Fibroblast of skin of scalp (primary cell): ENCODE results near the gene TANC1.
A peak's percentile ranks its signal among the peaks of the same experiment; 100 is the strongest.

Experiments used
- DNase-seq: peaks from one replicate; pipeline ENCODE4 v3.0.0-alpha.2; 2013

Gene TANC1

DNA sequence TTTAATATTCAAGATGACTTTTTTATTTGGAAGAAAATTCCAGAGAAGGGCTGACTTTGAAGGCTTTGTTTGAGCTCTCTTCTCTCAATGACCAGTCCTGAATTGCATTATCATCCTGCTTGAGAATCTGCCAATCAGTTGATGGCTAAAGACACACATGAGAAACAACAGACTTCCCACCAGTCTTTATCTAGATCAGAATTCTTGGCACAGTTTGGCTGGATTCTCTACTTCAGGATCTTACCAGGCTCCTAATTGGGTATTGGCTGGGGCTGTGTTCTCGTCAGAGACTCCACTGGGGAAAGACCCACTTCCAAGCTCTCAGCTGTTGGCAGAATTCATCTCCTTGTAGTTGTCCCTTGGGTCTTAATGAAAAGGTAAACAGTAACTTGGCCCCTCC lies 232.1 kb downstream of the TANC1 start:
- peak; percentile 54 for DNase-seq

DNA sequence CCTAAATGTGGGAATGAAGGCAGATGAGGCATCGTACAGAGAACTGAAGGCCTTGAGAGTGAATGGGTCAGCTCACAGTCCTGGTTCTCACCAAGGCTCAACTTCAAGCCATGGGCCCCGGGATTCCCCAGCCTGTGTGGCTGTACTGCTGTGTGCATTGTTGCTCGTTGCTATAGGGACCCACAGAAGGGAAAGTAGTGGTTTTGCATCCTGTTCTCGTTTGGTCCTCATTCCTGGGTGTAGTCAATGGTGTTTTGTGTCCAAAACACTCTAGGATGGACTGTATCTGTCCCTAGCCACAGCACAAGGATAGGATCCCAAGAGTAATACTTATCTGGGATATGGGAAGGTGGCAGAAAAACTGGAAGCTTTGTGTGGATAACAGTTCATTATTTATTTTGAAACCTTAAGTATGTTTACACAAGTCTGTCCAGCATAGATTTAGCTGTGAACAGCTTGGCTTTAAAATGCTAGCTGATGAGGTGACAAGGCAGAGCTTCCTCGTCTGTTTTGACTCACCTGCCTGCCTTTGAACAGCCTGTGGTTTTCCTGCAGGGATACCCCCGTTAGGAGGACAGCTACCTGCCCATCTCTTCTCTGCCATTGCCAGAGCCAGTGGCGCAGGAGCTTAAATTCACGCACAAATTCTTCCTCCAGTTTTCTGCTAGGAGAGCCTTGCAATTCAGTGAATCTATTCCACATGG lies 233.1 kb downstream of the TANC1 start:
- DNase-seq: peak; percentile 24

DNA sequence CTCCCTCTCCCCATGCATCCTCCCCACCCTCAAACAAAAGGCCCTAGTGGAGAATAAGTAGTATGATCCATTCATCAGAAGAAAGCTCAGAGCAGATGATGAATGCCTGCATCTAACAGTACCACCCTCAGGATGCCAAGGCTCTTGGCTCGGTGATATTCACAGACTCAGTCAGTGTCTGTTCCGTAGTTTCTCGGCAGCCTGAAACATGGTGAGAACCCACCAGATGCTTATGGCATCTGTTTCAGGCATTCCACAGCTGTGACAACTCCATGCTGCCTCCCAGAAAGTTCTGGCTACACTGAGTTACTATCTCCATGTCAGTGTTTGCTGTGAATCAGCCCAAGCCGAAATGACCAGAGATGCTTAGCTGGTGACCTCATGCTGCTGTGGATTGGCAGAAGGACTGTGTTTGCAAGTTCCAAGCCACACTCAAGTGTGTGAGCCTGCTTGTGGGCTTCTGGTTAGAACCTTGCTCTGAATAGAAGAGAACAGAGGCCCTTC lies 234.2 kb downstream of the TANC1 start:
- peak; percentile 99 for DNase-seq

DNA sequence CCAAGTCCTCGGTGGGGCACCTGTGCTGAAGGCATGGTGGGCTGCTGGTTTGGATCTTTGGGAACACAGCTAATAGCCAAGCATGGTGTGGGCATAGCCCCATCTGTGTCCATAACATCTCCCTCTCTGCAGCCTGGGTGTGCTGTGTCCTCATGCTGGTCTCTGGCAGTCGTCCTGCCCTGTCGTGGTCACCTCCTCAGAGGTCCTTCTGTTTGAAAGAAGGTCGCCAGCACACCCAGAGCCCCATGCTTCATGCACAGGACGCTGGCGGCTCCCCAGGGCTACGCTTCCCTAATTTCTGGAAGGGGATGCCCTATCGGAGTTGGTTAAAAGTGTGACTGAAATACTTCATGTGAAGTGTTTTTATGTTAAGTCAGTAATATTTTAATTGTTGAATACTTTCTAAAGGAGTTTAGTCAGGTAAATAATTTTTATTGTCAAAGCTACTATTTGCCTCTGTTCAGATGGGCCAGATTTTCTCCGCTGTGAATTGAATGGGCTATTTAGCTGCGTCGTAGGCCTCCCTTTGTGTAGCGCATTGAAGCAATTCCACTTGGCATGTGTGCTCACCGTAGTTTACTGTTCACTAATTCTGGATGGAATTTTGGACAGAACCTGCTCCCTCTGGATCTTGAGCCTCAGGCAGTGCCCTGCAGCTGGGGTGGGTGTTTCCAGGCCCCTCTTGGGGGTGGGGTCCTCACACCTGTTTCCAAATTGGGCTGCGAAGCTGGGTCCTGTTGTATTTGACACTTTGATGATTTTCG lies 236.1 kb downstream of the TANC1 start:
- DNase-seq: no peak

DNA sequence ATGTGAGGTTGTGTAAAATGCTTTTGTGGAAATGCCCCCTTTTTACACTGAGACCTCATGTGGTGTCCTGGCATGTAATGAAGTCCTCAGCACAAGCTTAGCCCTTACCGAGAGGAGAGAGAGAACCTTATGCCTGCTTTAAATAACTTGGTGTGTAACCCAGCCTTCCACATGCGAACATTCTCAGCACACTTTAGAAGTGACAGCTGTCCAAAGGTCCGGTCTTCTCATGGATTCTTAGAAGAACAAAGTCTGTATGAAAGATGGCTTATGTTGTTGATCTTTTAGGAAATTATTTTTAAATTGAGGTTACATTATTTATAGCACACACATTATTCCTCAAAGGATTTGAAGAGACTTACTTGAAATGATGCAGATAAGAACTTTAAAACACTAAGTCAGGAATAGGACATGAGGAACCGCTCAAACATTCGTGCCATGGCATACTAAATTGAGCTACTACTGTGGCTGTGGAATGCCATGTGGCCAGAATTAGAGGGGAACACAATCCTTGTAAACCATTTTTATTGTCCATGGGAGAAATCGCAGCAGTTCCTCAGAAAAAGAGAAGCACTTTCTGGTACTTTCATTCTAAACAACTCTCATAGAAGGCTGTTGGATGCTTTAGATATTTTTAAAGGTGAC lies 238.4 kb downstream of the TANC1 start:
- peak; percentile 40 for DNase-seq

DNA sequence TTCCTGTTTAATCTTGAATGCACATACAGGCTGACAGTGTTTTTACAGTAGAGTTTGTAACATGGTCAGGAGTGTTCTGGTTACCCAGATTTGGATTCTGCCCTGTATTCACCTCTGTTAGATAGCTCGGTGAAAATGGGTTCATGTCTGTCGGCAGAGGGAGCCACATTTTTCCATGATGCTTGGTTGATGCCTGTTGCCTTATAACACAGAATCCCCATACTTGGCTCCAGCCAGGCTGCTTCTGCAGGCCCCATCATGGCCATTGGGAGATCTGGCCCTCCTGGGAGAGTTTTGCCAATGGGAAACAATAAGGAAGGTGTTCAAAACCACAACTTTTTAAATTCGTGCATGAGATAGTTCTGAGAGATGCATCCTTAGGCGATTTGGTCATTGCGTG lies 240.0 kb downstream of the TANC1 start:
- DNase-seq: no peak

DNA sequence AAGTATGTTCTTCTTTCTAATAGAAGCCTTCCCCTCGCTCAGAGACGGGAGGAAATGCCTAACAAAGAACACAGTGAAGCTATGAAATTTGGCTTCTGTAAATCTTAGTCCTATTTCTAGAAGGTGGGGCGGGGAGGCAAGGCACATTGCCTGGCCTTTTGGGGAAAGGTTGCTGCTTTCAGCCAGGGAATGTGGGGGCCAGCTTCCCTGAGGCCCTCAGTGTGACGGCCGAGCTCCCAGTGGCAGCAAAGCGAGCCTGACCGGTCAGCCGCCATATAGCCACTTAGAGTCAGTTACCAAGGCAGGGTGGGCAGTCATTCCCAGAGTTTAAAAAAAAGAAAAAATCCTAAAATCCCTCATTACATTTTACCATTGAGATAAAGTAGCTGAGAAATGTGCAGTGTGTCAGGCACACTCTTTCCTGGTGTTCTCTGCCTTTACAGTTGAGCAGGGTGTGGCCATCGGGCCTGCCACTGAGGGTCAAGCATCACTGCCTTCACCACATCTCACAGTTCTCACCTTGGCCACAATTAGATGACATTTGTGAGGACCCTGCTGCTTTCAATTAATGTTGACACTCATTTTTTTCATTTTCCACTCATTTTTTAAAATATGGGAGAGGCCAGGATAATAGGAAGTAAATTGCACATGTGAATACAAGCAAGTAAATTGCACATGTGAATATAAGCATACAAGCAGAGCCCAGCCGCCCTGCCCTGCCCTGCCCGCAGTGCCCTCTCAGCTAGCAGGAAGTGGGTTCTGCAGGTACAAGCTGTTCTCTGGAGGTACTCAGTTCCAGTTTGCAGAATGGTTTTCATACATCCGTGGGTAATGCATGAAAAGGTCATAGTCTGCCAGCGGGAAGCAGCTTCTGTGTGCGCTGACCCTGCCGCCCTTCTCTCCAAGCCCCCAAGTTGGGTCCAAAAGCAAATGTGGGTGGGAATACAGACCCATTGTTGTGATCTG lies 241.2 kb downstream of the TANC1 start:
- no peak for DNase-seq

DNA sequence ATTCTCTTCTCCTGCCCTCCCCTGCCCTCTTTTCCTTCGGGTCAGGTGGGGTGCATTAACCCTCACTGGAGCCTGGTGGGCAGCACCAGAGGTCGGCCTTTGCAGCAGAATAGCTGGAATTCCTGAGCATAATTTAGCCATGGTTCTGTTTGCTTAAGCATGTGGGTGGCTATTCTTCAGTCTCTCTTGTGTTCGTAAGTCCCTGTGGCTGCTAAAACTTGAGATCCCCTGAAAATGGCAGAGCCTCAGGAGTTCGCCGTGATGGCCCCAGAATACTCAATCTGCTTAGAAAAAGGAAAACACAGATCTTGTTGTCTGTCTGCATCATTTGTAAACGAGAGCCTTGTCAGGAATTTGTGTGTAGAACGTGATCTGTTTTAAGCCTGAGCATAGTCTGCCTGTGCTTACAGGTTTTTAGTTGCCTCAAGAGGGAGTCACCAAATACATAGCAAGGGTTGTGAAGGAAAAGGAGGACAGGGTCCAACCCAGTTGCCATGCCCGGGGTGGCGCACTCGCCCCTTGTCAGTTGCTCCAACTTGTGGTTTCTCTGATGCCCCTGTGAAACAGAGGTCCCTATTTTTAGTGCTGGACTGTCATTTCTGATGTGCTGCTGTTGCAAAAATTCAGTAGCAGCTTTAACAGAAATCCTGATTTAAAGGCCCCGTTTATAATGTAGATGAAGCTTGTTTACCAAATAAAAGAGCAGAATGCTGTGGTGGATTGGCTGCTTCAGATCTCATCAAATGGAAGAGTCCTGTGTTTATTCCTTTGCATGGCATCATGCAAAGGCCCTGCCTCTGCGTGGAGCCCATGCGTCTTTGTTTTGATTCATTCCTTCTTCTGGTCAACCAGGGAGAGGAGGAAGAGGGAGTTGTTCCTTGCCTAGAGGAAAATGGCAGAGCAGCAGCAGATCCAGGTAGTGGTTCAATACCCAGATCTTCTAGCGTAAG lies 243.3 kb downstream of the TANC1 start:
- DNase-seq: peak; percentile 11

DNA sequence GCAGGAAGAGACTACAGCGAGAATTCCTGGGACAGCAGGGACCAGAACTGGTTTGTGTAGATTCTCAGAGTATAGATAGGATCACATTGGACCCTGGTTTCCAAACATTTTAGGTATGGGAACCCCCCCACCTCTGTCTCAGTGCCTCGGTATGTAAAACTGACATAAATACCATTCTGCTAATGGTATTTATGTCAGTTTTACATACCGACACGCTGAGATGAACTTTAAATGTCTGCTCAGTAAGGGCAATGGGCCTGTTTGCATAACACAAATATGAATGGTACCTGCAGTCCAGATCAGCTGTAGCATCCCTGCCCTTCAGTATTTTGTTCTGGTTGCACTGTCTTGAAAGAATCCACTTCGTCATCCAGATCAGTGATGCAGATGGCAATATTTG lies 244.9 kb downstream of the TANC1 start:
- DNase-seq: no peak

DNA sequence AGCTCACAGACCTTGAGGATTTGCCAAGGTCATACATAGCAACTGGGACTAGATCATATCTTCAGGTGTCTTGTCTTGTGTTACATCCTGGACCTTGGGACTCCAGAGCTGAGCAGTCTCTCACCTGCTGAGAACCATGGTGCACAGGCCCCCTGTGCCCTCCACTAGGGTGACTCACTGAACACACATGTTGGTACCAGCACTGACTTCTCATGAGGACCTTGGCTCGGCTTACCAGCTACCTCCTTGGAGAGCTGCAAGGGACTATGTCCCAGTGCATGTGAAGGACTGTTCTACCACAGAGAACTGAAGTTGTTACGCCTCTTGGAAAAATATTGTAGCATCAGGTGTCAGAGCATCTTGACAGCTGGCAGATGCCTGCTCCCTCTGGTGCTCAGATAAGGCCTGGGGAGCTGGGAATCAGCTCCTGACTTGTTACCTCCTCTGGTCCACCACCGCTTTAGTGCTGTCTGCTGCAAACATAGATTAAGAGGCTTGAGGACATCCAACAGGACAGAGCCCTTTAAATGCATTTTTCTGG lies 246.0 kb downstream of the TANC1 start:
- DNase-seq: no peak

DNA sequence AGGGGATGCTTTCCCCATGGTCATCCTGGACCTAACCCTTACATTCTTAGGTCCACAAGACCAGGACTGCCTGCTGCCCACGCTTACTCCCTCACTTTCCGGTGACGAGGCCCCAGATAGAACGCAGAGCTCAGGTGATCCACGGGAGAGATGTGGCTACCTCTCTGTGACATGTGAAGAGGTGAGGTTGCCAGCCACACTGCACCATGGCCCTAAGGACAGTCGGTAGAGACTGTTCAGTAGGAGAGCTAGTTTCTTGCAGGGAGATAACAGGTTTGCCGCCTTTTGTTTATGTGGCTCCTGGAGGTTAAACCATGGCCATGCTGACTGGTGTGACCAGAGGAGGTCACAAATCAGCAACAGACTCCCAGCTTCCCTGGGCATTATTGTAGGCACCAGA lies 246.7 kb downstream of the TANC1 start:
- no peak for DNase-seq

DNA sequence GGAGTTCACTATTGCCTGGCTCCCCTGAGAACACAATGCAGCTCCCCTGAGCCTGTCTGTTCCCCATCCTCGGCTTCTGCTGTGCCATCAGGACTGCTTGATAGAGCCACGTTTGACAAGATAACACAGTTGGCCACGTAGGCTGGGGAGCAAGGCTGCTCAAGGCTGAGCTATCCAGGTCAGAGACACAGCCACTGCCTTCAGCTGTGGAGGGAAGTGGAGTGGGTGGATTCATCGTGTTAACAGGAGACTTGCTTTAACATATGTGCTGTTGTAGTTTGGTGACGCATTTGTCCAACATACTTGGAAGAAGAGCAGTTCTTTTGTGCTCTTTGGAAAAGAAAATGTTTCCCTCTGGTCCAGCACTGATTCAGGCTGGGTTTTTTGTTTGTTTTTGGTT lies 249.2 kb downstream of the TANC1 start:
- DNase-seq: no peak

DNA sequence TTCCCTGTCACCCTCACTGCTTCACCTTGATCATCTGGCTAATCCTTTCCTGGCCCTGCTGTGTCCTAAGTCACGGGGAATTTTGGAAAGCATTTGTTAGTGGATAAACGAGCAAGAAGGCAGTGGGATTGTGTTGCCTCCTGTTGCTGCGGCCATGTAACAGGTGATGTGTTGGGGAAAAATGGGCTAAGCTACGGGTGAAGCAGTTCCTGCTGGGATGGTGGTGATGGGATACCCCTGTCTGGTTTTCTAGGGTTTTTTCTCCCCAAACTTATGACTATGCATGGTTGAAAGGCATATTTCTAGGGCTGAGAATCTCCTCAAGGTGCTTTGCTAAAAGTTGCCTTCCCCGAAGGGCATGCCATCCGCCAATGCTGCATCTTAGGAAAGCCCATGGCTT lies 249.9 kb downstream of the TANC1 start:
- DNase-seq: no peak

DNA sequence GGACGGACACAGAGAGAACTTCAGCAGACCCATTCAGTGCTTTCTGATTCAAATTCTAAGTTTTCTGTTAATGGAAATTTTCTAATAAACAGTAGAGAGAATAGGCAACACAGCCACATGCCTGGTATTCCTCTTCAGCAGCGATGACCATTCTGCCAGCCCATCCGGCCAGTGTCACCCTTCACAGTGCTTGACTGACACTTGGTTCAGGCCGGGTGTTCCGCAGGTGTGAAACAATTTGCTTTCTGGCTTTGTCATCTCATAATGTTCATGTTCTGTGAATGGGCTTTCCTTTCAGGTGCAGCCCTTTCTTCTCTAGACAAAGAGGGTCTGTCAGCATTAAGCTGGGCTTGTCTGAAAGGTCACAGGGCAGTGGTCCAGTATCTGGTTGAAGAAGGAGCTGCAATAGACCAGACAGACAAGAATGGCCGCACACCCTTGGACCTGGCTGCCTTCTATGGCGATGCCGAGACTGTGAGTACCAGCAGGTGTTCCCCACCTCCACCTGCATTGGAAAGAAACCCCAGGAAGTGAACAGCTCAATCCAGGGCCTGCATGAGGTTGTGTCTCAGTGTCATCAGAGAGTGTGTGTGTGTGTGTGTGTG lies 251.1 kb downstream of the TANC1 start:
- no peak for DNase-seq

DNA sequence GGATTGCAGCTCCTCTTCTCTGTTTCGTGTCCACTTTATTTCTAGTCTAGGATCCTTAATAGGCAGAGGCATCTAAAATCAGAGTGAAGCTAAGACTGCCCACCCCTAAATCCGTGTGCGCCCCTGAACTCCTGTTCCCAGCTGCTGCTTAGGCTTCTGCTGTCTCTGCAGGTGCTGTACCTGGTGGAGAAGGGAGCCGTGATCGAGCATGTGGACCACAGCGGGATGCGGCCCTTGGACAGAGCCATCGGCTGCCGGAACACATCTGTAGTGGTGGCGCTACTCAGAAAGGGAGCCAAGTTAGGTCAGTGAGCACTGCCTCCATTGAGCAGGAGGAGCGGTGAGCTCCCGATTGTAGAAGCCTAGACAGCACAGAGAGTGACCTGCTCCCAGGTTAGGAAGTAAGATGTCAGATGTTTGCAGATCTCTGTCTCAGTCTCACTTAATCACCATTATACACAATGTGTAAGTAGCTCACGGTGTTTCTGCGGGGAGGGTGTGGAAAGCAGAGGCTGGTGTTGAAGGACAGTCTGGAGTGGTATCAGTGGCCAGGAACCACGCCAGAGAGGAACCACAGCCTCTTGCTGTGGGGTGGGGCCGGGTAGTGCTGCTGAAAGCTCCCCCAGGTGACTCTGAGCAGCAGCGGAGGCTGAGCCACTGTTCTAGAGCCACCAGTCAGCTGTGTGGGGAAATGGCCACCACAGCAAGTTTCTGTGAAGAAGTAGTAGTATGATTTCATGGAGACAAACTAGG lies 255.8 kb downstream of the TANC1 start:
- DNase-seq: no peak

DNA sequence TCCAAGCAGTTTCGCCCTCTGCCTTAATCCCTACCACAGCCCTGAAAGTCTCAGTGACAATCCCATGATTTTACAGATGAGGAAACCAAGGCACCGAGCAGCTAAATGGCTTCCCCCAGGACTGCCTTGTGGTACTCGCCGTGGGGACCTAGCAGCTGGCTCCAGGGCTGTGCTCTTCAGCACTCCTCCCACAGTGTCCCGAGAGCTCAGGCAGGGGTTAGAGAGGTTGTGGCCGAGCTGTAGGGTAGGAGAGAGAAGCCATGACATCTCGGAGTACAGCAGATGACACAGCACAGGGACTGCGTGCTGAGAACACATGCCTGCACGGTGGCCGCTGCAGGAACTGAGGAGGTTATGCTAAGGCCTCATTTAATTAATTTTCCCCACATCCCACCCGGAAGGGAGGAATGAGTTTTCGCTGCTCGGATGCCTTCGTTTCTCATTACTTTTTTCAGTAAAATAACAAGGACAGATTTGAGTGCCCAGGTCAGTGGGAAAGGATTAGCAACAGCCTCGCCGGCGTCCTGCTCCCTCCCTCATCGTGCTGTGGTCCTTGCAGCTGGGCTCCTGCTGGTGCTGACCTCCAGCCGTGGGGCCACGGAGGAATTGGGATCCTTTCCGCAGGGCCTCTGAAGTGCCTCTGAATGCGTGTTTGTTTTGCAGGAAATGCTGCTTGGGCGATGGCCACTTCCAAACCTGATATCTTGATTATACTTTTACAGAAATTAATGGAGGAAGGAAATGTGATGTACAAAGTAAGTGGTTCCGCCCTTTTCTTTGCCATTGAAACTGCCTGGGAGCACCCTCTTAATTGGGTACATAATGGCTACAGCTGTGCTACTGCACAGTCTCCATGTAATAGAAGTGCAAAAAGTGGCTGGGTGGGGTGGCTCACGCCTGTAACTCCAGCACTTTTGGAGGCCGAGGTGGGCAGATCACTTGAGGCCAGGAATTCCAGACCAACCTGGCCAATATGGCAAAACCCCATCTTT lies 256.9 kb downstream of the TANC1 start:
- no peak for DNase-seq

DNA sequence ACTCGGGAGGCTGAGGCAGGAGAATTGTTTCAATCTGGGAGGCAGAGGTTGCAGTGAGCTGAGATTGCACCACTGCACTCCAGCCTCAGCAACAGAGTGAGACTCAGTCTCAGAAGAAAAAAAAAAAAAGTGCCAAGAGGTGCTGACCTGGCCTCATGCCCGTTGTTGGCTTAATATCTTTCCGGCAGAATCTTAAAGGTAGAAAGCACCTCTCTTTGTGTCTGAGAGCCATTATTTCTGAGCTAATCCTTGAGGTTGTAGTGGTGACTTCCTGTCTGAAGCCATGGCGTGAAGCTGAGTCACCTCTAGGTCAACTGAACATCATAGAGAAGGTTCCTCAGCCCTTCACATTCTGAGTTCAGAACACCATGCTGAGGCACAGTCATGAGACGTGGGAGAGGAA lies 257.6 kb downstream of the TANC1 start:
- DNase-seq: peak; percentile 19

DNA sequence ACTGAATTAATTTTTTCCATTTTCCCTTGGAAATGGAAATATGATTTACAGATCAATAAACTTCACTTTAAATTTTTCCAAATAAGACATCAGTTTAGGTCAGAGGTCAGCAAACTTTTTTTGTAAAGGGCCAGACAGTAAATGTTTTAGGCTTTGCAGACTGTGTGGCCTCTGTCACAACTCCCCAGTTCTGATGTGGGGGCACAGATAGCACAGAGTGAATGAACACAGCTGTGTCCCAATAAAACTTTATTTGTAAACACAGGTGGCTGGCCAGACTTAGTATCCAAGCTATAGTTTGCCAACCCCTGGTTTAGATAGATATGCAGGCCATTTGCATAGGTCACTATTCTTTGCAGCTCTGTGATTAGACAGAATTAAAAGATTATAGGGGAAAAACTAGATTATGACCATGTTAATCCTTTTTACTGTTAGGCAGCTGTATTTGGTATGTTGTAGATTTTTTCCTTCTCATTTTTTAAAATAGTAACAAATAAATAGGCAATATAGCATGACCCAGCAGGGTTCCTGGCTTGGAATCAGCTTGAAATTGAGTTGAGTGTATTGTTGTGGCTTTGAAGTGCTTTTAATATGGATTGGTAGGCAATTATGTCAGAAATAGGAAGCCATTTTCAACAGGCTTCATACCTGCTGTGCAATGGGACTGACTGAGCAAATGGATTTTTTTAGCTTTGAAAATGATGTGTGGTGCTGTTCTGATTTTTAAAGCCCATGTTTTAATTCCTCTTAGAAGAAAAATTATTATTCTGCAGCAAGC lies 258.4 kb downstream of the TANC1 start:
- no peak for DNase-seq
